Eye (tissue), 1 donor: ENCODE results near the gene HMGXB3.

Experiments used
- DNase-seq: peaks from one replicate; pipeline ENCODE4 v3.0.0-alpha.2; 2015

Gene HMGXB3

GRCh38 chr5:150000256-150000989 is at the start of gene HMGXB3, which contains the start of gene TIGD6:
TSS of gene HMGXB3 (plus strand) at chr5:150000739. CDS start at chr5:150004853, 4,114 bp downstream.
TSS of gene TIGD6 (minus strand) at chr5:150000654. CDS start at chr5:149996348, 4,306 bp downstream.
- DNase-seq, result peak; percentile 97

- DNase-seq, result no peak
Observed at GRCh38 chr5:149951138-149951749, 49.3 kb upstream of the HMGXB3 start.

DNA sequence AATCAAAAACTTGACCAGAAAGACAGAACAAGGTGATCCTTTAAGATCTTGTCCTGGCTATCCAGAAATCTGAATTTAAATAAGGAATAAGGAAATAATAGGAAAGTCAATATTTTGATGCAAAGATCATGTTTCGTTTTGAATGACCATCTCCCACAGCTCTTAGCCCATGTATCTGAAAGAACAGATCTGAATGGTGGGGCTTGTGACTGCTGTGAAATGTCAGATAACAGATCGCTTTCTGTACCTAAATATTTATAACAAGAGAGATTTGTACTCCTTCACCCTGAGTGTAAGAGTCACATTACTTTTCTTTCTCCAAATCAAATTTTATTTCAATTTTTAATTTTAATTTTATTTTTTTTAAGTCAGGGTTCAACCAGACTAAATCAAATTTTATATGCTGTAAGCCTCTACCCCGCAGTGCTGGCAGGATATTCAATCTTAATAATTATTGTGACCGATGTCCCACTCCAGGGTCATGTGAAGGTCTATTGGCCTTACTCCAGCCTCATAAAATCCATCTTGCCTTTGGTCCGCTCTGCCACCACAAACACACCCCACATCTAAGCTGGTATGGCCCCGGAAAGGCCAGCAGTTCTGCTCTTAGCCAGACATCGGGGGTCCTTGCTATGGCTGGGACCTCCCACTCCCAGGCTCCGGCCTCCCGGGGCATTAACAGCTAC is 47.0 kb upstream of the HMGXB3 start:
- no peak for DNase-seq

DNA sequence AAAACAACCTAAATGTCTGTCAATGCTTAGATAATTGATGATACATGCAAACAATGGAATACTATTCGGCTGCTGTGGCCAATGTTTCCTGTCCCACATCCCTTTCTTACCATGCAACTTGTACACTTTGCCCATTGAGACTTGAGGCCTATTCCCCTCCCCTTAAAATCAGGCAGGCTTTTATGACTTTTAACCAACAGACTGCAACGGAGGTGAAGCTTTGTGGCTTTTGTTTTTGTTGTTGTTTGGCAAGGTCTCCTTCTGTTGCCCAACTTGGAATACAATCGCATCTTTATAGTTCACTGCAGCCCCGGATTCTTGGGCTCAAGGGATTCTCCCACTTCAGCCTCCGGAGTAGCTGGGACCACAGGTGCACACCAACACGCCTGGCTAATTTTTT is 45.7 kb upstream of the HMGXB3 start:
- no peak for DNase-seq

- no peak for DNase-seq
Observed at GRCh38 chr5:149956685-149957084, 43.9 kb upstream of the HMGXB3 start.

DNA sequence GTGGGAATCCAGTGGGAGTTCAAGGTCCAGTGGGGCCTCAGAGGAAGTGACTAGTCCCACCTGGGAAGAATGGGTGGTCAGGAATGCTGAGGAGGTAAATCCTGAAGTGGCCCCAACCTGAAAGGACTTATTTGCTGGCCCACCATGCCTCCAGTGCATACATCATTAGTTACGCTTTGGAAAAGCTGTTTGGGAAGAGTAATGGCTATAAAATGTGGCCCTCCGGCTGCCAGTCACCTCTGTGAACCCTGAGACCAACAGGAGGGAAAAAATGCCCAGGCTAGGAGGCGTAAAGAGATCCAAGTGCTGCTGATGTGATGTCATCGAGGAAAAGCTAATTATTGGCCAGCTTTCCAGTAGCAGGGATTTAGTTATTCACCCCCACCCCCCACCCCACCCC is 42.7 kb upstream of the HMGXB3 start:
- DNase-seq, result no peak

DNA sequence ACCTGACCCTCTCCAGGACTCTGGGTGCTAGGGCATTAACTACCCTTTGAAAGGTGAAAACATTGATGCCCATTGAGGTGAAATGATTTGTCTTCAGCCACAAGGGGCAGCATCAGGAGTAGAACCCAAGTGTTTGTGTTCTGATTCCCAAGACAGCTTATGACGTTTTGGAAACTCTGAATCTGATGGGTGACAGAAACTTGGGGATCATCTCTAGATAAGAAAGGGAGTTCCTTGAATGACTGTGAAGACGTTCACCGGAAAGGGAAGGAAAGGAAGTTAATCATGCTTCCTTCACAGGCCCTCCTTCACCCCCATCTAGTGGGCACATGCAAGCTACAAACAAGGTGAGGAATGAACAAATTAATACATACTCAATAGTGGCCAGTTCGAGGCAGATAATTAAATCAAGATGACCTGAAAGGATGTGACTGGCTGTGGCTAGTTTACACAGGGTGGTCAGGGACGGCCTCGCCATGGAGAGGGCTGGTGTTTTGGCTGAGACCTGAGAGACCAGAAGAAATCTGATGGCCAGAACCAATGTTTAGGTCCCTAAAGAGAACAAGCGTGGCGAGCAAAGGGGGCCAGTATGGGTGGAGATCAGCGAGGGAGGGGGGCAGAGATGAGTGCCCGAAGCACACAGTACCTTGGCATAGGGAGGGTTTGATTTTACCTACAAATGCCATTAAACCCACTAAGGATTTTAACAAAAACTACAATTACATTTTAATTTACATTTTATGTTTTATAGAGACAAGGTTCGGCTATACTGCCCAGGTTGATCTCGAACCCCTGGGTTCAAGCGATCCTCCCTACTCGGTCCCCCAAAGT is 40.9 kb upstream of the HMGXB3 start:
- peak; percentile 67 for DNase-seq

- peak; percentile 98 for DNase-seq
Observed at GRCh38 chr5:149960272-149961185, 40.0 kb upstream of the HMGXB3 start, which contains the start of gene SLC26A2. TSS of gene SLC26A2 (plus strand) at chr5:149960758. CDS start at chr5:149977653, 16,895 bp downstream.

DNA sequence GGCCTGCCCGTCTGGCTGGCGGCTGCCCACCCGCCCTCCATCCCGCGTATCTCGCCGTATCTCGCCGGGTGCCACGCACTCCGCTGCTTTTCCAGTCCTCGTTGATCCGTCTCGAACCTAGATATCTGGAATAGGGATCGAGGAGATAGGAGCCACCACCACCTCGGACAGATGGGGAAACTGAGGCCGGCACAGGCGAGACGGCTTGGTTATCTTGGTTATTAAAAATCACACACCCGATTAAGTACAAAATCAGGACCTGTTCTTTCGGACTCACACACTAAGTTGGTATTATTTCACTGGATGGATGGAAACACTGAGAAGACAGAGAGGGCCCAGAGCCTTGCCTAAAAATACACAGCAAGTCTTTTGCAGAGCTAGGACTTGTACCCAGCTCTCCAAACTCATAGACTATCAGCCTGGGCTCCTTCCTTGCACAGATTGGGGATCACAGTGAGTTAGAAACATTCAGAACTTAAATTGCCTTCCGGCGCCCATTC is 39.3 kb upstream of the HMGXB3 start:
- DNase-seq, result no peak

DNA sequence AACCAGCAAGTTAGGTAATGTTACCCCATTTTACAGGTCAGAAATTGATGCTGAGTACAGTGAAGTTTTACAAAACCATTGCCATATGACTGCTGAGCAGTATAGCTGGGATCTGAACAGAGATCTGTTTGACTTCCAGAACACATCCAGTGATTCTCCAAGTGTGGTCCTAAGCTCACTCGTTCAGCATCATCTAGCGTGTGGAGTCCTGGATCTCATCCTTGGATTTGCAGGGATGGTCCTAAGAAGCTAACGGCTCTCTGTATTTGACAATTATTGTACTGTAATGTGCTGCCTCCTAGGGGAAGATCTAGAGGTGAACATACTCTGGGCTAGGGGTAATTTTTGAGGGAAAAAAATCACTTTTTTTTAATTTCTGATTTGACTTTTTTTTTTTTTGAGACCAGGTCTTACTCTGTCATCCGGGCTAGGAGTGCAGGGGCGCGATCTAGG is 38.6 kb upstream of the HMGXB3 start:
- DNase-seq, result peak; percentile 57

- DNase-seq, result no peak
Observed at GRCh38 chr5:149962601-149963300, 37.8 kb upstream of the HMGXB3 start.

- no peak for DNase-seq
Observed at GRCh38 chr5:149963729-149964128, 36.8 kb upstream of the HMGXB3 start.

GRCh38 chr5:149966946-149967345 is 33.6 kb upstream of the HMGXB3 start:
- no peak for DNase-seq

DNA sequence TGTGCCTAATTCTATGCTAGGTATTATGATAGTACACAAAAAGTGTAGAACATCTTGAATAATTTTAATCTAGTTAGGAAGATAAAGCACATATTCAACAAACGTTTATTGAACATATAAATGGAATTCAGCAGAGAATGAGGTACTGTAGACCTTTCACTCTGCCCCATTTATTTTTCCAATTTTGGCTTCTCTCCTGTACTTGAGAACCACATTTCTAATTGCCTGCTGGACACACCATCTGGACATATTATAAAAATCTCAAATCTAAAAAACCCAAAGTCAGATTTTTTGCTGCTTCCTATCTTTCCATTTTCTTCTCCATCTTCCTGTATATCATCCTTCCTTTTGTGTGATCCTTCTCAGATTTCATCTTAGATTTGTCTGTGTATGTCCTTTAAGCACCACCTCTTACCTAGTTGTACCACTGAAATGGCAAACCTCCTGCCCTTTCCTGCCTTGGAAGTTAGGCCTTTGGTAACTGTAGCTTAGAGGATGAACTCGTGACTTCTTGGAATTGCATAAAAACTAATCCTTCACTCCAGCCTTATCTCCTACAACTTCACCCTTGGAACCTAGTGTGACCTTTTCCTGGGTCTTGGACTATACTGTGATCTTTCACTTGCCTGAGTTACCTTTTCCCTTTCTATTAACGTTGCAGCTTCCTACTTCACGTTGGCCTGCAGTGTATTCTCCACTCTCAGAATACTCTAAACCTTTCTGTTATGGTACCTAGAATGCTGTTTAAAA is 31.2 kb upstream of the HMGXB3 start:
- no peak for DNase-seq

- no peak for DNase-seq
Observed at GRCh38 chr5:149975409-149975808, 25.1 kb upstream of the HMGXB3 start.

DNA sequence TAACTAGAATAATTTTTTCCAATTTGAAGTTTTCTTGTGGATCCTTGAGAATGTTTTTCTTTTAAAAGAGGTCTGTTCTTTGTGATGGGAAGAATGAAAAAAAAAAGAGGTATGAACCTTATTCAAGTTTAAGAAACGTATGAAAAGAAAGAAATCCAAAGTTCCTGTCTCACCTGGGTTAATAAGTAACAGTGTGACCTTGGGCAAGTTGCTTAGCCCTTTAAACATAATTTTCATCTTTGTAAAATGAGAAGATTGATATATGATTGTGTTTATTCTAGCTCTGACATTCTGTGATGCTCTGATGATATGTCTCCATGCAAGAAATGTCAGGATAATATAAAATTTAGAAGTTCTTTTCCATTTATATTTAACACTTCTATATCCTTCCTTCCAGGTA is 20.6 kb upstream of the HMGXB3 start:
- no peak for DNase-seq

DNA sequence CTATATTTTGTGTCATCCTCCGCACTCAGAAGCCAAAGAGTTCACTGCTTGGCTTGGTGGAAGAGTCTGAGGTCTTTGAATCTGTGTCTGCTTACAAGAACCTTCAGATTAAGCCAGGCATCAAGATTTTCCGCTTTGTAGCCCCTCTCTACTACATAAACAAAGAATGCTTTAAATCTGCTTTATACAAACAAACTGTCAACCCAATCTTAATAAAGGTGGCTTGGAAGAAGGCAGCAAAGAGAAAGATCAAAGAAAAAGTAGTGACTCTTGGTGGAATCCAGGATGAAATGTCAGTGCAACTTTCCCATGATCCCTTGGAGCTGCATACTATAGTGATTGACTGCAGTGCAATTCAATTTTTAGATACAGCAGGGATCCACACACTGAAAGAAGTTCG is 19.3 kb upstream of the HMGXB3 start:
- no peak for DNase-seq

GRCh38 chr5:149982505-149982904 is 18.0 kb upstream of the HMGXB3 start:
- no peak for DNase-seq

DNA sequence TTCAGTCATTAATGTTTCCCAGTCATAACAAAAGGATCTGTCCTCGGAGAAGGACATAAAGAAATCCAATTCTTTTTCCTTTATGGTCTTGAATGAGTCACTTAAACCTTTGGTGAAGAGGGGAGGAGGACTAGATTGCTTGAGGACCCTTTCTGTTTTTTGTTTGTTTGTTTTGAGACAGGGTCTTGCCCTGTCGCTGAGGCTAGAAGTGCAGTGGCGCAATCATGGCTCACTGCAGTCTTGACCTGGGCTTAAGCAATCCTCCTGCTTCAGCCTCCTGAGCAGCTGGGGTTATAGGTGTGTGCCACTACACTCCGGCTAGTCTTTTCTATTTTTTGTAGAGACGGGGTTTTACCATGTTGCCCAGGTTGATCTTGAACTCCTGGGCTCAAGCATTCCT is 12.4 kb upstream of the HMGXB3 start:
- DNase-seq, result no peak
